ENCODE data around the gene SLC35E1. TPM values are rescaled to one million over a fixed set of nuclear protein-coding genes. Genes with fewer than 3 reads are reported as not detected.

Gene SLC35E1
- total and polyA plus RNA-seq, 2 of the 13 experiments (the other 11 are each of a cell fraction or from before 2014, with no cell fraction given), result 21.2 to 46.5 TPM

- 0 out of 2 replicates have a peak, but pooled peaks have one; percentile 27 for TF ChIP-seq ZBTB2 (CRISPR knock-in tag; IDR thresholded peaks at IDR 0.05; ENCODE audit: low read depth)
- no peak for TF ChIP-seq IKZF1 (IDR thresholded peaks at IDR 0.05)
- TF ChIP-seq REL (CRISPR knock-in tag; conservative IDR thresholded peaks at IDR 0.05), result 0 out of 2 replicates have a peak, but pooled peaks have one; percentile 19
- TF ChIP-seq PRMT3 (CRISPR knock-in tag; IDR thresholded peaks at IDR 0.05; ENCODE audit: borderline replicate concordance, low read depth), result no peak
- no peak for TF ChIP-seq MEF2D (CRISPR knock-in tag; IDR thresholded peaks at IDR 0.05)
Observed at GRCh38 chr19:16541526-16542044, 30.6 kb downstream of the SLC35E1 start (continued).

- TF ChIP-seq SAP130 (CRISPR knock-in tag; IDR thresholded peaks at IDR 0.05; ENCODE audit: low read depth), result peak; percentile 16; the same call in 1 of the 2 replicates
- TF ChIP-seq HNF1B (CRISPR knock-in tag; IDR thresholded peaks at IDR 0.05), result 0 out of 2 replicates have a peak, but pooled peaks have one; percentile 31
- no peak for TF ChIP-seq CENPT (CRISPR knock-in tag; IDR thresholded peaks at IDR 0.05; ENCODE audit: low read depth)
- no peak for TF ChIP-seq ZNF124 (CRISPR knock-in tag; IDR thresholded peaks at IDR 0.05)
- TF ChIP-seq PHF21A (CRISPR knock-in tag; IDR thresholded peaks at IDR 0.05), result 0 out of 2 replicates have a peak, but pooled peaks have one; percentile 16
- peaks cover 23% of the 10 kb centered on the region for H4K20me1 ChIP-seq (ENCODE audit: insufficient read depth, low read length)
- peak; percentile 29 for ATAC-seq
- peaks cover 15 to 32% of the 10 kb centered on the region in 2 experiments for H3K36me3 ChIP-seq (replicated peaks in 1 of 2; ENCODE audit: control insufficient read depth in 1 of 2, insufficient read depth in 2 of 2, low read length in 2 of 2)
- intact Hi-C loops (cut with micrococcal nuclease; ENCODE audit: unreplicated experiment) (no loop called here), in situ Hi-C loops (cut with HindIII; ENCODE audit: extremely low pct_ligation_motif_present, low pct_unique_long_range_greater_than_20kb) (no loop called here)
- H3K9ac ChIP-seq (ENCODE audit: insufficient read depth, low read depth, low read length), result peak overlapping the region; percentile 96; the same call in 1 of the 2 replicates
- peak overlapping the region; percentile 87 for H3K27ac ChIP-seq (ENCODE audit: extremely low read length, insufficient read depth, low read length)
- H3K4me1 ChIP-seq (ENCODE audit: insufficient read depth, low read length), result peaks cover 32% of the 10 kb centered on the region
- peak; percentile 50 for FAIRE-seq
- H3K9me3 ChIP-seq (ENCODE audit: low read length), result no peaks in the 10 kb centered on the region
- H2AFZ ChIP-seq (ENCODE audit: low read length), result no peak overlapping the region
- 5% methylated on average over 12 of the region's 12 CpGs for WGBS (ENCODE audit: low lambda C conversion rate)
- H3K4me3 ChIP-seq (replicated peaks in 1 of 3; ENCODE audit: insufficient read depth in 1 of 3, low read depth in 2 of 3, low read length in 3 of 3), result peak overlapping the region; percentile 86 to 99 (median 96)
- CTCF ChIA-PET (ENCODE audit: low intra/inter-chr PET ratio, low total read pairs), result no interaction called here
- H3K4me2 ChIP-seq (ENCODE audit: low read depth, low read length), result peak overlapping the region; percentile 85
- POLR2A ChIA-PET, result no interaction called here
- no peaks in the 10 kb centered on the region; a peak in 1 of 5 replicates for H3K27me3 ChIP-seq (ENCODE audit: control insufficient read depth in 1 of 2, insufficient read depth in 2 of 2, low read length in 2 of 2)
- BruUV-seq (replicated peaks), result no TSS peak
- peaks cover 65% of the 10 kb centered on the region for H3K79me2 ChIP-seq (ENCODE audit: insufficient read depth, low read length)
- DNase-seq (ENCODE audit: low spot score), result peak; percentile 35
Observed at GRCh38 chr19:16540948-16541347, 31.3 kb downstream of the SLC35E1 start.

Measured in HepG2 (cell line).